Activated CD4-positive, alpha-beta memory T cell treated with anti-CD3 and anti-CD28 coated beads, Interleukin-2, amount 10 ng/mL, durations not matched to agents 7 days and 5 days (primary cell): Measurements from ENCODE around the gene DNAL1. TPM values are rescaled to one million over a fixed set of nuclear protein-coding genes. Genes with fewer than 3 reads are reported as not detected.
"Not testable (repeated sequence)": the region's sequence is repeated elsewhere in the genome, so short reads cannot be mapped to it uniquely, and the experiment has no call there.

Source experiments
- CTCF ChIA-PET: fragments of 350-600 bp; sonication (Branson Sonifier 250); formaldehyde crosslinking; loops from one replicate; lab custom pipeline; 2021; ENCODE audit warnings: antibody characterized with exemption, inconsistent platforms; lab: Charles Lee
- POLR2A ChIA-PET: fragments of 350-600 bp; sonication (Branson Sonifier 250); formaldehyde crosslinking; loops from one replicate; lab custom pipeline; 2021; ENCODE audit warnings: antibody characterized with exemption; lab: Charles Lee
- DNase-seq: peaks from one replicate; pipeline ENCODE4 v3.0.0-alpha.2; 2020
- H3K27ac Mint-ChIP-seq: one replicate; pipeline ENCODE4 v1.8.0; 2021; ENCODE audit warnings: mild to moderate bottlenecking, mixed read lengths
- H3K27me3 Mint-ChIP-seq: one replicate; pipeline ENCODE4 v1.8.0; 2021; ENCODE audit warnings: mixed read lengths
- H3K36me3 Mint-ChIP-seq: one replicate; pipeline ENCODE4 v1.8.0; 2021; ENCODE audit warnings: low read depth, mixed read lengths
- H3K4me1 Mint-ChIP-seq: one replicate; pipeline ENCODE4 v1.8.0; 2021; ENCODE audit warnings: mixed read lengths
- H3K4me3 Mint-ChIP-seq: one replicate; pipeline ENCODE4 v1.8.0; 2021; ENCODE audit warnings: mild to moderate bottlenecking, mixed read lengths
- H3K9me3 Mint-ChIP-seq: one replicate; pipeline ENCODE4 v1.8.0; 2021; ENCODE audit warnings: mixed read lengths
- total RNA-seq, 2 experiments: library from RNA; stranded (reverse); gene quantifications; one replicate each; pipeline ENCODE4 v1.2.3, GENCODE V29; 2021

Gene DNAL1
- total RNA-seq, 2 experiments from 2014 or later, result 6.8 to 7.2 TPM

- Mint-ChIP-seq H3K9me3 (no peaks in the 10 kb centered on the region), H3K27ac (no peak overlapping the region), H3K4me3 (no peak overlapping the region), H3K36me3 (no peaks in the 10 kb centered on the region), H3K4me1 (no peaks in the 10 kb centered on the region), H3K27me3 (no peaks in the 10 kb centered on the region)
- DNase-seq, result no peak
- ChIA-PET CTCF (interaction anchor here (0.6 kb wide), 1 partner anchor 53 kb away, joined by 3 read pairs; no protein-coding TSS in a partner anchor), POLR2A (no interaction called here)
These were observed 21.2 kb upstream of the DNAL1 start for GRCh38 chr14:73623504-73624054.

DNA sequence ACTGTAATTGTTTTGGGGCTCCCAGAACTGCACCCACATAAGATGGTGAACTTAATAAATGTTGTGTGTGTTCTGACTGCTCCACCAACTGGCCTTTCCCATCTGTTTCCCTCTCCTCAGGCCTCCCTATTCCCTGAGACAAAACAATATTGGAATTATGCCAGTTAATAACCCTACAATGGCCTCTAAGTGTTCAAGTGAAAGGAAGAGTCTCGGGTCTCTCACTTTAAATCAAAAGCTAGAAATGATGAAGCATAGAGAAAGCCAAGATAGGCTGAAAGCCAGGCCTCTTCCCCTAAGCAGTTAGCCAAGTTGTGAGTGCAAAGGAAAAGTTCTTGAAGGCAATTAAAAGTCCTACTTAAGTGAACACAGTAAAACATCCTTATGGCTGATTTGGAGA, 19.1 kb upstream of the DNAL1 start:
- CTCF ChIA-PET, result interaction anchor here (0.6 to 1.2 kb wide), 3 partner anchors 117 to 134 kb away, joined by 3 to 5 read pairs (median 3); a partner anchor contains a TSS
- DNase-seq, result no peak
- H3K4me1 Mint-ChIP-seq, result no peaks in the 10 kb centered on the region
- H3K9me3 Mint-ChIP-seq, result no peaks in the 10 kb centered on the region
- H3K36me3 Mint-ChIP-seq, result no peaks in the 10 kb centered on the region
- no peak overlapping the region for H3K4me3 Mint-ChIP-seq
- H3K27me3 Mint-ChIP-seq, result peaks cover 3% of the 10 kb centered on the region
- no peak overlapping the region for H3K27ac Mint-ChIP-seq
- POLR2A ChIA-PET, result interaction anchor here (0.6 kb wide), 1 partner anchor 135 kb away, joined by 4 read pairs; the partner anchor contains the start of gene RIOX1

- Mint-ChIP-seq H3K9me3 (no peaks in the 10 kb centered on the region), H3K27ac (no peak overlapping the region), H3K4me1 (no peaks in the 10 kb centered on the region), H3K4me3 (no peak overlapping the region), H3K36me3 (no peaks in the 10 kb centered on the region), H3K27me3 (peaks cover 4% of the 10 kb centered on the region)
- no peak for DNase-seq
- POLR2A ChIA-PET, result interaction anchor here (1.0 kb wide), 1 partner anchor 56 kb away, joined by 3 read pairs; no protein-coding TSS in a partner anchor
- CTCF ChIA-PET, result interaction anchor here (0.8 kb wide), 1 partner anchor 57 kb away, joined by 3 read pairs; no protein-coding TSS in a partner anchor
These were observed 17.6 kb upstream of the DNAL1 start for GRCh38 chr14:73627151-73627558.

- DNase-seq, result no peak
- no peaks in the 10 kb centered on the region for H3K36me3 Mint-ChIP-seq
- no peak overlapping the region for H3K27ac Mint-ChIP-seq
- CTCF ChIA-PET, result interaction anchor here (0.9 to 1.2 kb wide), 2 partner anchors 9 to 17 kb away, joined by 3 read pairs; no protein-coding TSS in a partner anchor
- H3K9me3 Mint-ChIP-seq, result no peaks in the 10 kb centered on the region
- POLR2A ChIA-PET, result no interaction called here
- no peak overlapping the region for H3K4me3 Mint-ChIP-seq
- H3K27me3 Mint-ChIP-seq, result peaks cover 10% of the 10 kb centered on the region
- H3K4me1 Mint-ChIP-seq, result peaks cover 5% of the 10 kb centered on the region
These were observed 14.6 kb upstream of the DNAL1 start for GRCh38 chr14:73630009-73630780.

- CTCF ChIA-PET, result interaction anchor here (0.6 to 2.5 kb wide), 16 partner anchors 9 to 338 kb away, joined by 3 to 28 read pairs (median 4); partner anchors contain the start of genes ACOT2 and DNAL1
- H3K27ac Mint-ChIP-seq, result no peak overlapping the region
- DNase-seq, result peak; percentile 59
- peaks cover 17% of the 10 kb centered on the region for H3K27me3 Mint-ChIP-seq
- no peaks in the 10 kb centered on the region for H3K9me3 Mint-ChIP-seq
- H3K36me3 Mint-ChIP-seq, result no peaks in the 10 kb centered on the region
- peak overlapping the region; percentile 48 for H3K4me3 Mint-ChIP-seq
- peaks cover 5% of the 10 kb centered on the region for H3K4me1 Mint-ChIP-seq
- POLR2A ChIA-PET, result interaction anchor here (1.5 to 1.6 kb wide), 2 partner anchors 64 to 79 kb away, joined by 4 read pairs; partner anchors contain the start of gene ACOT2
These were observed 11.4 kb upstream of the DNAL1 start for GRCh38 chr14:73633116-73634010.

DNA sequence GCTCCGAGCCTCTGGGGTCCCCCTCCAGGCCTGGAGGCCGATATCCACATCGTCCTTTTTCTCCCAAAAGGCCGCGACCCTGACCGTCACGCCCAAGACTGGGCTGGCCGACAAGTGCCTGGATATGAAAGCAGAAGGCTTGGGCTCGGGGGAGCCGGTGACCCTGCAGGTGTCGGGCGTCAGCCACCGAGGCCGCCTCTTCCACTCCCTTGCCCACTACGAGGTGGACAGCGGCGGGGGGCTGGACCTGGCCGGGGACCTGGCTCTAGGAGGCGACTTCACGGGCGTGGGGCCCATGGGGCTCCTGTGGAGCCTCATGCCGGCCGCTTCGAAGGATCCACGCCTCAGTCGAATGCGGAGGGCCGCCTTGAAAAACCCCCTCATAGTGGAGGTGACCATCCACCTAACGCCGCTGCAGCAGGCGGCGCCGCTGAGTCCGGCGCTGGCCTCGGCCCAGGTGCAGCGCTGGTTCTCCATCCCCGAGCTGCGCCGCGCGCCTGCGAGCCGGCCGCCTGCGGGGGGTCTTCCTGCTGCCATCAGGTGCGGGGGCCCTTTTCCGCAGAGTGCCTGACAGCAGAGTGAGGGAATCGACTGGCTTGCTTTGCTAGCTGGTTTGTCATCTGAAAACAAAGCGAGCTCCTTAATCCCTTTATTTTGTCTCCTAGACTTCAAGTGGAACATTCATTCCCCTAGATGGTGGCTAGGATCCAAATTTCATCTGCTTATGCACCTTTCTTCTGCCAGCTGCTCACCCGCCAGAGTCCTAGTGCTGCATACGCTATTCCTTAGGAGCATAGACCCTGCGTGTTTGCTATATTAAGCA, 10.6 kb upstream of the DNAL1 start:
- ChIA-PET CTCF (interaction anchor here (1.0 to 2.5 kb wide), 7 partner anchors 10 to 339 kb away, joined by 3 to 28 read pairs (median 4); partner anchors contain the start of gene DNAL1), POLR2A (interaction anchor here (1.5 to 1.6 kb wide), 2 partner anchors 65 to 78 kb away, joined by 4 read pairs; partner anchors contain the start of gene ACOT2)
- H3K9me3 Mint-ChIP-seq, result no peaks in the 10 kb centered on the region
- H3K4me3 Mint-ChIP-seq, result peak overlapping the region; percentile 48
- no peak for DNase-seq
- no peaks in the 10 kb centered on the region for H3K36me3 Mint-ChIP-seq
- H3K4me1 Mint-ChIP-seq, result peaks cover 5% of the 10 kb centered on the region
- H3K27ac Mint-ChIP-seq, result no peak overlapping the region
- peaks cover 19% of the 10 kb centered on the region for H3K27me3 Mint-ChIP-seq

DNA sequence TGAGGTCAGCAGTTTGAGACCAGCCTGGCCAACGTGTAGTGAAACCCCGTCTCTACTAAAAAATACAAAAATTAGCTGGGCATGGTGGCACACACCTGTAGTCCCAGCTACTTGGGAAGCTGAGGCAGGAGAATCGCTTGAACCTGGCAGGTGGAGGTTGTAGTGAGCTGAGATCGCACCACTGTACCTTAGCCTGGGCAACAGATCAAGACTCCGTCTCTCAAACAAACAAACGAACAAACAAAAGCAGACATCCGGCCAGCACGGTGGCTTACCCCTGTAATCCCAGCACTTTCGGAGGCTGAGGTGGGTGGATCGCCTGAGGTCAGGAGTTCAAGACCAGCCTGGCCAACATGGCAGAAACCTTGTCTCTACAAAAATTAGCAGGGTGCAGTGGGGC, 8.4 kb upstream of the DNAL1 start:
- POLR2A ChIA-PET, H3K4me1 Mint-ChIP-seq, H3K4me3 Mint-ChIP-seq, DNase-seq, H3K9me3 Mint-ChIP-seq, H3K27ac Mint-ChIP-seq, H3K36me3 Mint-ChIP-seq: not testable (repeated sequence)
- CTCF ChIA-PET, result interaction anchor here (1.1 kb wide), 1 partner anchor 128 kb away, joined by 4 read pairs; no protein-coding TSS in a partner anchor
- peaks cover 17% of the 10 kb centered on the region for H3K27me3 Mint-ChIP-seq

DNA sequence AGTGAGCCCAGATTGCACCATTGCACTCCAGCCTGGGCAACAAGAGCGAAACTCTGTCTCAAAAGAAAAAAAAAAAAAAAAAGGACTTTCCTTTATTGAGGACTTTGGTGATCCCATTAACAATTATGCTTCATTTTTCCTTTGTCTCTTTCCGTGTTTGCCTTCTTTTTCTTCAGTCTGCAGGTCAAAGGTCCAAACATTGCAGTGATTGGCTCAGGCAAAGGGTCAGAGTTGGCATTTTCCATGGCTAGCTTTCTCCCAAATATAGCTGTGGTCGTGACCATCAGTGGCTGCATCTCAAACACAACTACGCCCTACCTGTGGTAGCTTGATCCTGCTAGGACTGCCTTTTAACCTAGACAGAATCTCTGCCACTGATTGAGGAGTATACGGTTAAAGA, 7.0 kb upstream of the DNAL1 start:
- Mint-ChIP-seq H3K36me3 (no peaks in the 10 kb centered on the region), H3K9me3 (no peaks in the 10 kb centered on the region), H3K4me1 (peaks cover 5% of the 10 kb centered on the region), H3K4me3 (no peak overlapping the region), H3K27ac (no peak overlapping the region), H3K27me3 (peaks cover 15% of the 10 kb centered on the region)
- ChIA-PET CTCF (interaction anchor here (0.7 to 1.4 kb wide), 5 partner anchors 17 to 604 kb away, joined by 3 to 4 read pairs (median 3); partner anchors contain the start of gene RIOX1), POLR2A (no interaction called here)
- DNase-seq, result no peak

GRCh38 chr14:73640796-73641365, 3.9 kb upstream of the DNAL1 start:
- H3K27ac Mint-ChIP-seq, result no peak overlapping the region
- peaks cover 7% of the 10 kb centered on the region for H3K27me3 Mint-ChIP-seq
- POLR2A ChIA-PET, result no interaction called here
- H3K4me1 Mint-ChIP-seq, result peaks cover 16% of the 10 kb centered on the region
- no peaks in the 10 kb centered on the region for H3K9me3 Mint-ChIP-seq
- DNase-seq, result no peak
- CTCF ChIA-PET, result interaction anchor here (0.6 kb wide), 1 partner anchor 359 kb away, joined by 3 read pairs; no protein-coding TSS in a partner anchor
- H3K4me3 Mint-ChIP-seq, result no peak overlapping the region
- no peaks in the 10 kb centered on the region for H3K36me3 Mint-ChIP-seq

- ChIA-PET CTCF (interaction anchor here (0.5 to 2.3 kb wide), 6 partner anchors 12 to 177 kb away, joined by 3 to 7 read pairs (median 4); partner anchors contain the start of gene ACOT2), POLR2A (interaction anchor here (1.2 to 1.6 kb wide), 3 partner anchors 67 to 185 kb away, joined by 3 to 4 read pairs (median 4); no protein-coding TSS in a partner anchor)
- DNase-seq, result no peak
- Mint-ChIP-seq H3K4me3 (peak overlapping the region; percentile 91), H3K4me1 (peaks cover 18% of the 10 kb centered on the region), H3K27ac (peak overlapping the region; percentile 79), H3K27me3 (no peaks in the 10 kb centered on the region), H3K9me3 (no peaks in the 10 kb centered on the region), H3K36me3 (no peaks in the 10 kb centered on the region)
These were observed 443 bp downstream of the DNAL1 start for GRCh38 chr14:73645248-73645610.

DNA sequence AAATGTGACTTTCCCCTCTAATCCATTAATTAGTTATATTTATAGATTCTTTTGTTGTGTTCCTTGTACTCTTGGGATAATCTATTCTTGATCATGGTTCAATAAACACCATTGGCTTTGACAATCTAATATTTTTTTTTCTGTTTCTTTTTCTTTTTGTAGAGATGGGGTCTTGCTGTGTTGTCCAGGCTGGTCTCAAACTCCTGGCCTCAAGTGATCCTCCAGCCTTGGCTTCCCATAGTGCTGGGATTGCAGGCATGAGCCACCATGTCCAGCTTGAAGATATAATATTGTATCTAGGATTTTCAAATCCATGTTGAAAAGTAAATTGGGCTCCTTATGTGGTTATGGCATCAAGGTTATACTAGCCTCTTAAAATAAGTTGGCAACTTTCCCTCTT, 6.2 kb downstream of the DNAL1 start:
- CTCF ChIA-PET, result interaction anchor here (1.4 kb wide), 1 partner anchor 78 kb away, joined by 3 read pairs; no protein-coding TSS in a partner anchor
- no peak overlapping the region for H3K4me3 Mint-ChIP-seq

More for the DNA sequence above, 6.2 kb downstream of the DNAL1 start:
- DNase-seq, result no peak
- no peak overlapping the region for H3K27ac Mint-ChIP-seq
- H3K36me3 Mint-ChIP-seq, result no peaks in the 10 kb centered on the region
- H3K27me3 Mint-ChIP-seq, result no peaks in the 10 kb centered on the region
- H3K4me1 Mint-ChIP-seq, result peaks cover 1% of the 10 kb centered on the region
- no peaks in the 10 kb centered on the region for H3K9me3 Mint-ChIP-seq
- POLR2A ChIA-PET, result no interaction called here
